ENCODE data around the gene SH3GL1.
A peak's percentile ranks its signal among the peaks of the same experiment; 100 is the strongest.

Gene SH3GL1

DNA sequence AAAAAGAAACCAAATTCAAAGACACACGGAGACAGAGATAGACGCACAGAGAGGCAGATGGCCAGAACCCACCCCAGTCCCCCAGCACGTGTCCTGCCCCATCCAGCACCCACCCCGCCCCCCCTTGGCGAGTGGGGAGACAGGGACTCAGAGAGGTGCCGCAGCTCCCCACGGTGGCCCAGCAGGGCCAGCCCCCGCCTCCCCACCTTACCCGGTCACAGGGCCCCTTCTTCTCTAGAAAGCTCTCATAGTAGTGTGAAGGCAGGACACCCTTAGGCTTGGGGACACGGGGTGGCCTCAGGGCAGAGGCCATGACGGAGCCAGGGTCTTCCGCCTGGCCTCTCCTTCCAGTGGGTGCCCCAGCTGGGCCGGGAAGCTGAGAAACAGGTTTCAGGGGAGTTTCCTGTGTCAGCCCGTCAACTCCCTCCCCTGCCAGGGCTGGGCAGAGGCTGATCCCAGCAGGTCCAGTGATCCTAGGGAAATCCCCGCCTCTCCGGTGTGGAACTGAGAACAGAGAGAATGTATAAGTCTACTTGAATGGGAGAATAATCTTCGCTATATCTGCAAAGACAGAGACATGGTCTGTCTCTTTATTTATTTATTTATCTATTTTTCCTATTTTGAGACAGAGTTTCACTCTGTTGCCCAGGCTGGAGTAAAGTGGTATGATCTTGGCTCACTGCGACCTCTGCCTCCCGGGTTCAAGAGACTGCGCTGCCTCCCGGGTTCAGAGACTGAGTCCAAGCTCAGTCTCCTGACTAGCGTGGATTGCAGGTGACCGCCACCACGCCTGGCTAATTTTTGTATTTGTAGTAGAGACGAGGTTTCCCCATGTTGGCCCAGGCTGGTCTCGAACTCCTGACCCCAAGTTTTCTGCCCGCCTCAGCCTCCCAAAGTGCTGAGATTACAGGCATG, 61.6 kb downstream of the SH3GL1 start, which contains the start of gene STAP2:
STAP2 (minus strand) TSS at position 387 of the 915 bp plus-strand sequence; CDS start at position 313, 74 bp downstream.
- peak; percentile 26 for DNase-seq

DNA sequence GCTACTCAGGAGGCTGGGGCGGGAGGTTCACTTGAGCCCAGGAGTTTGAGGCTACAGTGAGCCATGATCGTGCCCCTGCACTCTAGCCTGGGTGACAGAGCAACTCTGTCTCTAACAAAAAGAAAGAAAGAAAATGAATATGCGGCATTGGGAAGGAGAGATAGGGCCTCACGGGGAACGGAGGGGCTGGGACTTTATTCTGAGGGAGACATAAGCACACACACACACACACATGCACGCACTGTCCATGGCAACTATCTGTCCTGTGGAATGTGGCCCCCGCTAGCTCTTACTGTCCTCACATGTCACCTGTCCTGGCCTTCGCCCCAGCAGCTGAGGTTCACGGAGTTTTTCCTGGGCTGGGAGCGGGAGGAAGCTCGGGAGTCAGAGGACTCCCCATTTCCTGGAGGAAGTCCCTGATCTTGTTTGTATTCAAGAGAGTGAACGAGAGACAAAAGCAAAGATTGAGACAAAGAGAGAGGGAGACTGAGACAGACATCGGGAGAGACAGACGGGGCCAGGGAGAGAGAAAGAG, 62.4 kb downstream of the SH3GL1 start:
- no peak for DNase-seq

DNA sequence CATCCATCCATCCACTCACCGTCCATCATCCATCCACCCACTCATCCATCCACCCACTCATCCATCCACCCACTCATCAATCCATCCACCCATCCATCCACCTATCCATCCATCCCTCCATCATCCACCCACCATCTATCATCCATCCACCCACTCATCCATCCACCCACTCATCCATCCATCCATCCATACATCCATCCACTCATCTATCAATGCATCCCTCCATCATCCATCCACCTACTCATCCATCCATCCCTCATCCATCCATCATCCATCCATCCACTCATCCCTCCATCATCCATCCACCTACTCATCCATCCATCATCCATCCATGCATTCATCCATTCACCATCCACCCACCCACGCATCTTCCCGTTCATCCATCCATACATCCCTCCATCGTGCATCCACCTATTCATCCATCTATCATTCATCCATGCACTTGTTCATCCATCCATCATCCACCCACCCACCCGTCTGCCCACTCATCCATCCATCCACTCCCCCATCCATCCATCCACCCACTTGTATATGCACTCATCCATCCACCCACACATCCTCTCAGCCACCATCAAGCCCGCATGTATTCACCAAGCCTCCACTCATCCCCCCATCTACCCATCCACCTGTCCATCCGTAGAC, 65.3 kb downstream of the SH3GL1 start:
- no peak for DNase-seq

DNA sequence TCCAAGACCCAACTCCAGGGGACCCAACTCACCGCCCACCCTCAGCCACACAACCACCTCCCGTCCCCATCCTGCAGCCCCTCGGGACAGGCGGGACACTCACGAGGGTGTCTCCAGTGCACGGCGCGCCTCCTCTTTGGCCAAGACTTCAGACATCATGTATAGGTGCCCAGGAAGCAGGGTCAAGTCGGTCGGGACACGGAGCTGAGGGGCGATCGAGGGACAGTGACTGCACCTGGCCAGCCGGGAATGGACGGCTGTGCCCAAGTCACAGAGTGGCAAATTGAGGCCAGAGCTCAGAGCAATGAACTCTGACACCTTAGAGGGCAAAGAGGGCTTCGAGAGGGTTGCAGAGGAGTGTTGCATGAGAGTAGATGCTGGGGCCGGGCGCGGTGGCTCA, 70.5 kb downstream of the SH3GL1 start:
- no peak for DNase-seq

DNA sequence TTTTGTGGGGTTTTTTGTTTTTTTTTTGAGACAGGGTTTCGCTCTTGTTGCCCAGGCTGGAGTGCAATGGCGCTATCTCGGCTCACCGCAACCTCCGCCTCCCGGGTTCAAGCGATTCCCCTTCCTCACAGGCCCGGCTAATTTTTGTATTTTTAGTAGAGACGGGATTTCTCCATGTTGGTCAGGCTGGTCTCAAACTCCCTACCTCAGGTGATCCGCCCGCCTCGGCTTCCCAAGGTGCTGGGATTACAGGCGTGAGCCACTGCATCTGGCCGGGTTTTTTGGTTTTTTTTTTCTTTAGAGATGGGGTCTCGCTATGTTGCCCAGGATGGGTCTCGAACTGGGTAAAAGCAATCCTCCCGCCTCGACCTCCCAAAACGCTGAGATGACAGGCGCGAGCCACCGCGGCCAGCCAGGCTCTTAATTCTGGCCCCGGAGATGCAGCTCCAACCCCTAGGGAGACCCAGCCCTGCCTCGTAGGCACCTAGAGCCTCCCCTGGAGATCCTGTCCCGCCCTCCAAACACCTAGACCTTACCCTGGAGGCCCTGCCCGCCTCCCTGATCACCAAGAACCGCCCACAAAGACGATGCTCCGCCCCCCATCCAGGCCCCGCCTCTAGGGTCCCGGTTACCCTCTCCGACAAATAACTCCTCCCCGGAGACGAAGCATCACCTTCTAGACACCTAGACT, 71.2 kb downstream of the SH3GL1 start:
- DNase-seq: peak; percentile 47

DNA sequence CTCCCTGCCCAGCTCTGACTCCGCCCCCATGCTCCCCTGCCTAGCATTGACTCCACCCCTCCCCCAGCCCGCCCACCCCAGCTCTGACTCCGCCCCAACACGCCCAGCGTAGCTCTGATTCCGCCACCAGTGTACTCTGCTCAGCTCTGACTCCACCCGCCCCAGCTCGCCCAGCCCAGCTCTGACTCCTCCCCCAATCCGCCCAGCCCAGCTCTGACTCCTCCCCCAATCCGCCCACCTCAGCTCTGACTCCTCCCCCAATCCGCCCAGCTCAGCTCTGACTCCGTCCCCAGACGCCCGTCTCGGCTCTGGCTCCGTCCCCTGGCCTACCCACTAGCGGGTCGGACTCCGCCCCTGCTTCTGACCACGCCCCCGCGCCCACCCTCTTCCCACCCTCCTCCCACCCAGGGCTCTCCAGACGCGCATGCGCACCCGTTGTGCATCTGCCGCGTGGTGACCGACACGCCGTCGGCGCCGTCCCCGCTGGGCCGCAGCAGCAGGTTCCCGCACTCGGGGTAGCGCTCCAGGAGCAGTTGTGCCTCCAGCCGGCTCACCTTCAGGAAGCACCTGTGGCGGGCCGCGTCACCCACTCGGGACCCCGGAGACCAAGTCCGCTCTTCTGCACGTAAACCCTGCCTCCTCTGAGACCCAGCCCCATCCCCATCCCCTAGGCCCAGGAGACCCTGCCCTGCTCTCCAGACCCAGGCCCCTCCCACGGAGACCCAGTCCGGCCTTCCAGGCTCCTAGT, 71.9 kb downstream of the SH3GL1 start:
- peak; percentile 96 for DNase-seq

DNA sequence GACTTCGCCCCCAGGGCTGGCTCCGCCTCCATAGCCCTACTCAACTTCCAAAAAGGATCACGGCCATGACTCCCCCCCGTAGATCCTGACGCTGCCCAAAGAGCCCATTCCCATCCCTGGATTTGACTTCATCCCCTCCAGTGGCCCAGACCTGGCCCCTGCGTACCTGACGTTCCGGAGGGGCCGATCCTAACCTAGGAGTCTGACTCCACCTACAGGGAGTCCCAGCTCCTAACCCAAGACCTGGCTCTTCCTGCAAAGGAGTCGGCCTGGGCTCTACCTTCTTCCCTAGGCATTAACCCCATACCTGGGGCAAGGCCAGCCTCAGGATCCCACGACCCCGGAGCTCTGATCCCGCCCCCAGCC, 72.5 kb downstream of the SH3GL1 start:
- DNase-seq: no peak

DNA sequence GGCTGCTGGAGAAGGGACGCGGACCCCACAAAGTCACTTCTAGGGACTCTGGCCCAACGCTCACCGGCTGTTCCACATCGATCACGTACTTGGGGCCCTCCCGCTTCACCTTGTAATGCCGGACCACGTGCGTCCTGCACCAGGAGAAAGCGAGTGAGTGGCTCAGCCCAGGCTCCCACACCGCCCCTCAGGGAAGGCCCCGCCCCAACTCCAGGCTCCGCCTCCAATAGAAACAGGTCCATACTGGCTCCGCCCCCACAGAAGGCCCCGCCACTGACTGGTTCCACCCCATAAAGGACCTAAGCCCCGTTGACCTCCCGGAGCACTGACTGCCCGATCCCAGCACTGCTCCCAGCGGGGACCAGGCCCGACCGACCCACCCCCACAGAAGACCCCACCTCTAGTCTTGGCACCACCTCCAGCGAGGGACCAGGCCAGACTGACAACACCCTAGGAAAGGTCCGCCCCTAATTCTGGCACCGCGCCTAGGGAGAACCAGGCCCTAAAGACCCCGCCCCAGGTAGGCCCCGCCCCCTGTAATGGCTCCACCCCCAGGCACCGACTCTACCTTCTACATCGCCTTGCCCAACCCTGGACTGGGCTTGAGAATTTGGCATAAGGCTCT, 73.0 kb downstream of the SH3GL1 start:
- DNase-seq: peak; percentile 80

DNA sequence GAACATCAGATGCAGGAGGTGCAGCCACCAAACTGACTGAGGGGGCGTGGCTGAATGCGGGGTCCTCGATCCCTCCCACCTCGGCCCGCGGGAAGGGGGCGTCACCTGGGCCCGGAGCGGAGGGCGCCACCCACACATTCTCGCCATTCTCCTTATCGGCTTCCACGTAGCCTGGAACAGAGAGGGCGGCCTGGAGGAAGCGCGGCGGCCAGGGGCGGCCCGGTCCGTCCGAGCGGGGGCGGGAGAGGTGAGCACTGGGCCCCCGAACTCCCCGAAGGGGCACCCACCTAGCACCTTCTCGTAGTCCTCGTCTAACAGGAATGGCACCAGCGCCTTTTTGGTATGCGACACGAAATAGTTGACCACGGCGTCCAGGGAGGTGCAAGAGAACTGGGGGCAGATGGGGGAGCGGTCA, 73.5 kb downstream of the SH3GL1 start:
- DNase-seq: peak; percentile 39

DNA sequence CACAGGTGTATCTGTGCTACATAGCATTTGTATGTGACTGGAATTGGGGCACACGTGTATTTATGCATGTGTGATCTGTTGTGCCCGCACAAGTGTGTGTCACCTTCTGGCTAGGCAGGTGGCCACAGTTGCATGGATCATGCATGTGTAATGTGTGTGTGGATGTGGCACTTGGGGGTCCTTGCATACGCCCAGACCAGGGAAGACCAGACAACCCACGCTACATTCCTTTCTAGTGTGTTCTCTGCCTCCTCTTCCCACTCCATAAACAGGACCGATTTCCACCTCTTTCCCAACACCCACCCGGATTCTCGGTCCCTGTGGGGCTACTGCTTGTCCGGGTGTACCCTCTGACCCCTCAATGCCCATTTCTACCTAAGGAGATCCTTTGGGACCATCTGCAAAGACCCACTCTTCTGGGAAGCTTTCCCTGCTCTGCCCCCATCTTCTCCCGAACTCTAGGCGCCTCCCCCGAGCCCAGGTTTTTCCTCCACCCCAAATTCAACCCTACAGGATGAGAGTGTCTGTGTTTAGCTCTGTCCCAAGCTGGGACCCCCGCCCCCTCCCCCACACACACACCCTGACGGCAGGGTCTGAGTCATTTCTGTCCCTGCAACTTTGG, 74.0 kb downstream of the SH3GL1 start:
- no peak for DNase-seq

DNA sequence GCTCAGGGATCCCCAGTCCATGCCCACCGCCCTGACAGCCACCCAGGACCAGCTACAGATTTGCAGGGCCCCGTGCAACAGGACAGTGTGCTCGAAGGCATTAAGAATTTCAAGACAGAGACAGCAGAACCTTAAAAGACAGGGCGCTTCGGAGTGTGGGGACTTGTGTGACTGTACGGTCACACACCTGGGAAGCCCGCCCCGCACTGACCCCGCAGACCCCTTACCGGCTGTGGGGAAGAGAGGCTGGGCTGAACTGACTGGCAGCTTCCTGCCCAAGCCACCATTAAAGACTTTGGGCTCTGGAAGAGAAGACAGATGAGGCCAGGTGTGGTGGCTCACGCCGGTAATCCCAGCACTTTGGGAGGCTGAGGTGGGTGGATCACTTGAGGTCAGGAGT, 76.1 kb downstream of the SH3GL1 start:
- DNase-seq: no peak

DNA sequence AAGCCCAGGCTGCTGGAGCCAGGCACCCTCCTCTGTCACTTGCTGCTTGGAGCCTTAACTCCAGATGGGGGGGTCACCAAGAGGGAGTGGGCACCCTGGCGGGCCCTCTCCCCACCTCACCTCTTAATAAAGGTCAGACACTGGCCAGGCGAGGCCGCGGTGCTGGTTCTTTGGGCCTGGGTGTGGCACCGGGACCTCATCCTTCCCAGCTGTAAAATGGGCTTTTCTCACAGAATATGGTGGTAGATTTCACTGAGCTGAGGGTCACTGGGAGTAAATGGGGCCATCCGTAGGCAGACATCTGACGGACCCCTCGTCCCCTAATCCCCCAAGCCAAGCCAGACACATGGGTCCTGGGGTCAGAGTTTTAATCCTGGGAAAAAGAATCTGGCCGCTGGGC, 76.7 kb downstream of the SH3GL1 start:
- DNase-seq: no peak

DNA sequence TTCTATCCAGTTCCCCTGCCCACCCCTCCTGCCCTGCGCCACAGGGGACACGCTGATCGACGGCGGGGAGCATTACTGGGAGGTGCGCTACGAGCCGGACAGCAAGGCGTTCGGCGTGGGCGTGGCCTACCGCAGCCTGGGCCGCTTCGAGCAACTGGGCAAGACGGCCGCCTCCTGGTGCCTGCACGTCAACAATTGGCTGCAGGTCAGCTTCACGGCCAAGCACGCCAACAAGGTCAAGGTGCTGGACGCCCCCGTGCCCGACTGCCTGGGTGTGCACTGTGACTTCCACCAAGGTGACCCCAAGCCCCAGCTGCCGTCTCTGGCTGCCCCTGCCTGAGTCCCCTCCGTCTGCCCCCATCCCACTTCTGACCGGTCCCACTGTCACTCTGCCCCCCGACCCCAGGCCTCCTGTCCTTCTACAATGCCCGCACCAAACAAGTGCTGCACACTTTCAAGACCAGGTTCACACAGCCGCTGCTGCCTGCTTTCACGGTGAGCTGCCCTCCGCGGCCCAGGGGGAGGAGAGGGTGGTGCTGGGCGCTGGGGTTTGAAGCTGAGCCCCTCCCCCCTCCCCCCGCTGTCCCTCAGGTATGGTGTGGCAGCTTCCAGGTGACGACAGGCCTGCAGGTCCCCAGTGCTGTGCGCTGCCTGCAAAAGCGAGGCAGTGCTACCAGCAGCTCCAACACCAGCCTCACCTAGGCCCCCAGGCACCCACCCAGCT, 77.2 kb downstream of the SH3GL1 start:
- DNase-seq: no peak

DNA sequence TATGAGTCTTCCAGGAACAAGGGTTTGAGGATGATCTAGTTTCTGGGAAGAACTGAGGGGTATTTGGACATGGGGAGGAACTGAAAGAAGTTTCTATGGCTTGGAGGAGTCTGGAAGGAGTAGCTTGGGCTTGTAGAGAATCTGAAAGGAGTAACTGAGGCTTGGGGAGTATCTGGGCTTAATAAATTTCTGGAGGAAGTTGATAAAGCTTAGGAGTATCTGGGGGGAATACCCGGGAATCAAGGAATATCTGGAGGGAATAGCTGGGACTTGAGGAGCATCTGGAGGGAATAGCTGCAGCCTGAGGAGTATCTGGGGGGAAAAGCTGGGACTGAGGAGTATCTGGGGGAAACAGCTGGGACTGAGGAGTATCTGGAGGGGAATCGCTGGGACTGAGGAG, 79.9 kb downstream of the SH3GL1 start:
- DNase-seq: no peak

DNA sequence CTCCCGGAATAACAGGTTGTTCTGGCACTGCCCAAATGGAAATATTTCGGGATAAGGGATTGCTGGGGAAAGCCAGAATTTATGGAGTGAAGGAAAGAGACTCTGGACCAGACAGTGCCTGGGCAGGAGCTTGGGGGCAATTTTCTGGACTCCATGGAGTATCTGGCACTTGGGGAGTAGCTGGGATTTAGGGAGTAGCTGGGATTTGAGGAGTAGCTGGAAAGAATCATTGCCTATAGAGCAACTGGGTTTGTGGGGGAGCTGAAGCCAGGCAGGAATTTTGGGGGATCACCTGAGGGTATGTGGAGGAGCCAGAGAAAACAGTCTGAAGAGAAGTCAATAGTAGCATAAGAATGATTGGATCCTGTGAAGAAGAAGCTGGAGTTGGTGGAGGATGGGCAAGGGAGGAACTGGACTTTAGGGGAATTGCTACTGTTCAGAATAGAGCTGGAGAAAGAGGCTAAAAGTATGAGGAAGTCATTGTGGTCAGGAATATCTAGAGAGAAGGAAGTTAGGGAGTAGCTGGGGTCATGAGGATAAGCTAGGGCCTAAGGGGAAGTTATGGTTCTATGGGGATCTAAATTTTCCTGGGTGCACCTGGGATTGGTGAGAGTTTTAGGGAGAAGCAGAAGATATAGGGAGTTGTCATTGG, 81.2 kb downstream of the SH3GL1 start:
- DNase-seq: no peak

DNA sequence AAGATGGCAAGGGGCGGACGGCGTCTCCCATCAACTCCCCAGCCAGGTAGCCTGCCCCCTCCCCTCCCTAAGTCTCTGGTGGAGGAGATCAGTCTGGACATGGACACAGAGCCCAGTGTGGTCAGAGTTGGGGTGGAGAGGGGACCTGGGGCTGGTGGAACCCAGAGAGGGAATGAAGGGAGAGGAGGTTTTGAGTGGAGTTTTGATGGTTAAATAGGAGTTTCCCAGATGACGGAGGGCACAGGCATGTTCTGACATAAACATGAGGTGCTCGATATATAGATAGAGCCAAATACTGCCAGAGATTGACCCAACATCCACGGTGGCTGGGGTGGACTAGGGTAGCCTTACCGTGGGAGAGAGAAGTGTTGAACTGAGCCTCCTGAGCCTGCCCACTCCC, 81.9 kb downstream of the SH3GL1 start:
- no peak for DNase-seq

DNA sequence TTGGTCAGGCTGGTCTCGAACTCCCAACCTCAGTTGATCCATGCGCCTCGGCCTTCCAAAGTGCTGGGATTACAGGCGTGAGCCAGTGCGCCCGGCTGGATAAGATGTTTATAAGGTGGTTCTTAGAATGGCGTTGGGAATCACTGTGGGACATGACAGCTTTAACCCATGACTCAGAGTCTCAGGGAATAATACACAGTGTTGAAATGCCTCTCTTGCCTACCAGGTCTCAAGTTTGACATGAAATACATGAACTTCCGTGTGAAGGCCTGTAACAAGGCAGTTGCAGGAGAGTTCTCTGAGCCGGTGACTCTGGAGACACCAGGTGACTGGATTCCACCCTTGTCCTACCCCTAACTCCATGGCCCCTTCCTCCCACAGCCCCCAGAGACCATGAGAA, 83.4 kb downstream of the SH3GL1 start:
- DNase-seq: no peak

DNA sequence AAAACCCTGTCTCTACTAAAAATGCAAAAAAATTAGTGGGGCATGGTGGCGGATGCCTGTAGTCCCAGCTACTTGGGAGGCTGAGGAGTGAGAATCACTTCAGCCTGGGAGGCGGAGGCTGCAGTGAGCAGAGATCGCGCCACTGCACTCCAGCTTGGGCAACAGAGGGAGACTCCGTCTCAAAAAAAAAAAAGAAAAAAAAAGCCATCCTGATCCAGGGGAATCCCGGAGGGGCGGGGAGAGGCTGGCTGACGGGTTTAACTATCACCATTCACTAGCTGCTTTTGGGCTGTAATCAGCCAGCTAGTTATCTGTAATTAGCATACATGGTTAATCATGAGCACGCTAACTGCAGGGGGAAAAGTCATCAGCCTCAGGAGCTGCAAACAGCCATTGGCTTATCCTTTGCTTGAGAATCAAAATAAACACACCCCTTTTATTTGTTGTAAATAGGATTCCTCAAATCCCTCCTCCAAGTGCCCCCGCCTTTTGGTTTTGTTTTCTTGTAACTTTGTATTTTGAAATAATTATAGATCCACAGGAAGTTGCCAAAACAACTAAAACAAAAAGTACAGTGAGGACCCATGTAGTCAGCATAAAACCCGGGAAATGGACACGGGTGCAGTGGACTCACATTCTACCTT, 86.4 kb downstream of the SH3GL1 start:
- DNase-seq: no peak
